ENCODE measurements around the gene MRPS23.

The MRPS23 gene

DNA sequence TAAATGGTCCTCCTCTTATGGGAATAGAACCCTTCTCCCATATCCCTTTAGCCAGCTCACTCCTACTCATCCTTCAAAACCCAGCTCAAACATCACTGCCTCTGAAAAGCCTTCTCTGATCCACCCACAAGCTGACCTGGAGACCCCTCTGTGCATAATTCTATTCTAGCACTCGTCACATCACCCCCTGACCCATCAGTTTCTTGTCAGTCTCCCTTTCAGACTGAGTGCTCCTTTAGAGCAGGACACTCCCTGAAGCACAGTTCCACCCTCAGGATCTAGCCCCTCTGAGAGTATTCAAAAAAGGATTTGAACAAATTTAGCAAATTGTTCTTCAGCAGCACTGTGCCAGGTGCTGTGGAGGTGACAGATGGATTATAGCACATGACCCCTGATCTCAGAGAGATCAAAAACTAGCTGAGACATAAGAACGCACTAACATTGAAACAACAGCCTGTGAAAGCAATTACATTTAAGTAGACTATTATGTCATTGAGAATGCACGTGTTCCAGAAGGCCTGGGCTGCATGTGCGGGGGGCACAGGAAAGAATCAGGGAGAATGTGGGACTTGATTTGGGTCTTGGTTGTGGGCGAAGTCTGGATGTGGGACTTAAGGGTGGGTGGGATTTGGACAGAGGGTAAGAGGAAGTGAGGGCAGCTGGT is 43.5 kb downstream of the MRPS23 start:
- TF ChIP-seq, protein P1, sequence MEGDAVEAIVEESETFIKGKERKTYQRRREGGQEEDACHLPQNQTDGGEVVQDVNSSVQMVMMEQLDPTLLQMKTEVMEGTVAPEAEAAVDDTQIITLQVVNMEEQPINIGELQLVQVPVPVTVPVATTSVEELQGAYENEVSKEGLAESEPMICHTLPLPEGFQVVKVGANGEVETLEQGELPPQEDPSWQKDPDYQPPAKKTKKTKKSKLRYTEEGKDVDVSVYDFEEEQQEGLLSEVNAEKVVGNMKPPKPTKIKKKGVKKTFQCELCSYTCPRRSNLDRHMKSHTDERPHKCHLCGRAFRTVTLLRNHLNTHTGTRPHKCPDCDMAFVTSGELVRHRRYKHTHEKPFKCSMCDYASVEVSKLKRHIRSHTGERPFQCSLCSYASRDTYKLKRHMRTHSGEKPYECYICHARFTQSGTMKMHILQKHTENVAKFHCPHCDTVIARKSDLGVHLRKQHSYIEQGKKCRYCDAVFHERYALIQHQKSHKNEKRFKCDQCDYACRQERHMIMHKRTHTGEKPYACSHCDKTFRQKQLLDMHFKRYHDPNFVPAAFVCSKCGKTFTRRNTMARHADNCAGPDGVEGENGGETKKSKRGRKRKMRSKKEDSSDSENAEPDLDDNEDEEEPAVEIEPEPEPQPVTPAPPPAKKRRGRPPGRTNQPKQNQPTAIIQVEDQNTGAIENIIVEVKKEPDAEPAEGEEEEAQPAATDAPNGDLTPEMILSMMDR (IDR thresholded peaks at IDR 0.05; ENCODE audit: low read depth, low read length): no peak
- no peak overlapping the region for H3K4me3 ChIP-seq (ENCODE audit: low read depth, low read length)

DNA sequence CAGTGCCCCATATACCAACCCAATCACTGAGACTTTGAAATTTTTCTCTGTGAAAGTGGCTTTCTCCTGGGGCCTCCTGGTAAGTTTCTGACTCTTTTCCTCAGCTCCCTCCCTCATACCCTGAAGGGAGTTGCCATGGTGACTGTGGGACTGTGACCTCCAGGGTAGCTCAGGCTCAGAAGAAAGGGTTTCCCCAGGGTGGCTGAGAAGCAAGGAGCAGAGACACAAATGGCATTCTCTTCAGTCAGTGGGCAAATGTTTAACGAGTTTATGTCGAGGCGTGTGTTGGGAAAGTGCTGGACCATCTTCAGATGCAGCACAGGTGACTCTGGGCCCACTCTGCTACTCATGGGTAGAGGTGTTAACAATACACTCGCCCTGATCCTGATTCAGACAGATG is 46.8 kb downstream of the MRPS23 start:
- no peak overlapping the region for H3K4me3 ChIP-seq (ENCODE audit: low read depth, low read length)
- TF ChIP-seq, protein P1 (IDR thresholded peaks at IDR 0.05; ENCODE audit: low read depth, low read length): no peak

DNA sequence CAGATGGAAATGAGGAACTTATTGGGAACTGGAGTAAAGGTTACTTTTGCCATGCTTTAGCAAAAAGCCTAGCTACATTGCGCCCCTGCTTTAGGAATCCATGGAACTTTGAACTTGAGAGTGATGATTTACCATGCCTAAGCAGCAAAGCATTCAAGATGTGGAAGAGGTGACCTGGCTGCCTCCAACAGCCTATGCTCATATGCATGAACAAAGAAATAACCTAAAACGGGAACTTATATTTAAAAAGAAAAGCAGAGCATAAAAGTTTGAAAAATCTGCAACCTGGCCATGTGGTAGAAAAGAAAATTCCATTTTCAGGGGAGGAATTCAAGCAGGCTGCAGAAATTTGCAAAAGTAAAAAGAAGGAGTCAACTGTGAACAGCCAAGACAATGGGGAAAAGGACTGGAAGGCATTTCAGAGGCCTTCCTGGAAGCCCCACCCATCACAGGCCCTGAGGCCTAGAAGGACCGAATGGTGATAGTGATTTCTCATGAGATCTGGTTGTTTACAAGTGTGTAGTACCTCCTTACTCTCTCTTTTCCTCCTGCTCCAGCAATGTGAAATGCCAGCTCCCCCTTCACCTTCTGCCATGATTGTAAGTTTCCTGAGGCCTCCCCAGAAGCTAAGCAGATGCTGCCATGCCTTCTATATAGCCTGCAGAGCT is 48.7 kb downstream of the MRPS23 start:
- TF ChIP-seq, protein P1 (IDR thresholded peaks at IDR 0.05; ENCODE audit: low read depth, low read length): no peak
- no peak overlapping the region for H3K4me3 ChIP-seq (ENCODE audit: low read depth, low read length)

DNA sequence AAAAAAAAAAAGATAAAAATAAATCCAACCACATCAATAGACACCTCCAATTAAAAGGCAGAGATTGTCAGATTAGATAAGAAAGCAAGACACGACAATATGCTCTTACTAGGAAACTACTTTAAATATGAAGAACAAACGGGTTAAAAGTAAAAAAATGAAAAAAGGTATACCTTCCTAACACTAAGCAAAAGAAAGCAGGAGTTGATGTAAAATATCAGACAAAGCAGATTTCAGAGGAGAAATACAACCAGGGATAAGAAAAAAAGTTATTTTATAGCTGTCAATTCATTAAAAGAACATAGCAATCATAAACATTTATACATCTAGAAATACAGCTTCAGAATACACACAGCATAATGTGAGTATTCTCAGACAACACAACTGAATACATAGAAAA is 55.0 kb downstream of the MRPS23 start:
- TF ChIP-seq, protein P1 (IDR thresholded peaks at IDR 0.05; ENCODE audit: low read depth, low read length): no peak
- H3K4me3 ChIP-seq (ENCODE audit: low read depth, low read length): no peak overlapping the region

DNA sequence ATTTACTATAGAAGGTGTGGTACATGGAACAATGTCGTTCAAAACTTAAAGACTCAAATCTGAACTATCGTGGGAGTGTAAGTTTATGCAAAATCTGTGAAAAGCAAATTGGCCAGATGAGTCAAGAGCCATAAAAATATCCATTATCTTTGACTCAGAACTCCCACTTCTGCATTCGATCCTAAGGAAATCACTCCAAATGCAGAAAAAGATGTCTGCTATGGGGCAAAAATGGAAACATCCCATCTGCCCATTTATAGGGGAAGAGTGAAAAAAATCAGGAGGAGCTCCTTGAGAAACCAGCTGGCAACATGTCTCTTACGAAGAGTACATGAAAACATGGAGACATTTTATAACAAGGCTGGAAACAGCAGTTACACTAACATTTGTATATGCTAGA is 61.1 kb downstream of the MRPS23 start:
- no peak overlapping the region for H3K4me3 ChIP-seq (ENCODE audit: low read depth, low read length)
- TF ChIP-seq, protein P1 (IDR thresholded peaks at IDR 0.05; ENCODE audit: low read depth, low read length): no peak

DNA sequence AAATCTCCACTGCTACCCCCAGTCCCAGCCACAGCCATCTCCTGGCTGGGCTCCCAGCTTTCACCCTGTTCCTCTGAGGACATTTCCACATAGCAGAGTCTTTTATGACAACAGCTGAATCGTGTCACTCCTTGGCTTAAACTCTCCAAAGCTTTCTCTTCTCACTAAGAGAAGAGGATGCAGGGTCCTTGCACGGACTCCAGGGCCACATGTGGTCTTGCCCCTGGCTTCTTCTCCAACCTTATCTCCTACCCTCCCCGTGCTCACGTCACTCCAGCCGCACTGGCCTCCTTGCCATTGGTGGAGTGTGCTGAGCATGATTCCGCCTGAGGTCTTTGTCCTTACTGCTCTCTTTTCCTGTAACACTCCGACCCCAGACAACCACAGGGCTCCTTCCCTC is 64.8 kb downstream of the MRPS23 start:
- no peak overlapping the region for H3K4me3 ChIP-seq (ENCODE audit: low read depth, low read length)
- TF ChIP-seq, protein P1 (IDR thresholded peaks at IDR 0.05; ENCODE audit: low read depth, low read length): no peak

Measured in WI38 (cell line).